Right lobe of liver (tissue), 6 donors: ENCODE data around the gene CST4. TPM values are rescaled to one million over a fixed set of nuclear protein-coding genes. Genes with fewer than 3 reads are reported as not detected.
"Not testable (repeated sequence)": the region's sequence is repeated elsewhere in the genome, so short reads cannot be mapped to it uniquely, and the experiment has no call there.

ENCODE experiments used
- ATAC-seq, 4 donors: fragments of 200-7000 bp; cut with Tn5 transposase; one replicate each; pipeline ENCODE4 v1.9.1; 2020; ENCODE audit warnings: mild to moderate bottlenecking in 4 of 4, moderate library complexity in 4 of 4
- DNase-seq, 3 donors: peaks; one replicate each; pipeline ENCODE4 v3.0.0-alpha.2; 2020
- H3K27ac ChIP-seq, 3 donors: fragments of 200-600 bp; one replicate each; pipeline ENCODE4 v1.8.0; 2022
- H3K27me3 ChIP-seq, 2 donors: fragments of 200-600 bp; one replicate each; pipeline ENCODE4 v1.8.0; 2022
- H3K36me3 ChIP-seq, 4 donors: fragments of 200-600 bp; sonication (generic) in 1 of 4; one replicate each; pipeline versions ENCODE4 v1.5.1 to v1.8.0; 2017 to 2022; ENCODE audit warnings: control low read depth in 1 of 4
- H3K4me1 ChIP-seq, 4 donors: fragments of 200-600 bp; sonication (generic) in 1 of 4; one replicate each; pipeline versions ENCODE4 v1.5.1 to v1.8.0; 2017 to 2022; ENCODE audit warnings: control low read depth in 1 of 4
- H3K4me3 ChIP-seq, 3 donors: fragments of 200-600 bp; one replicate each; pipeline ENCODE4 v1.8.0; 2022
- H3K9me3 ChIP-seq, 4 donors: fragments of 200-600 bp; sonication (generic) in 1 of 4; one replicate each; pipeline versions ENCODE4 v1.5.1 to v1.8.0; 2017 to 2022; ENCODE audit warnings: control low read depth in 1 of 4
- CTCF ChIP-seq, 4 donors: fragments of 200-600 bp in 3 of 4; fragments of 450-650 bp in 1 of 4; IDR thresholded peaks; one replicate each; pipeline versions ENCODE4 v1.5.1 to v1.8.0; 2016 to 2022; ENCODE audit warnings: antibody characterized with exemption in 4 of 4, mild to moderate bottlenecking in 2 of 4
- POLR2A ChIP-seq: fragments of 450-650 bp; IDR thresholded peaks from one replicate; pipeline ENCODE4 v1.6.1; 2017; ENCODE audit warnings: antibody characterized with exemption, mild to moderate bottlenecking
- WGBS: methylation state at CpG from one replicate; pipeline ENCODE4 v1.1.6; 2018; ENCODE audit warnings: low coverage, low lambda C conversion rate; ENCODE audit not compliant: insufficient coverage; ENCODE audit errors: missing lambda C conversion rate; 5-methylcytosine and 5-hydroxymethylcytosine counted together
- intact Hi-C, 2 donors: fragments of 100-400 bp; cut with DNase I; formaldehyde crosslinking; loops; one replicate each; pipeline versions ENCODE4 v1.11.2 to v1.14.1; 2022
- total RNA-seq, 6 experiments: library from RNA; depleted of rRNA in 2 of 6; stranded (reverse); fragments of >200 nt in 2 of 6; fragmentation: NEBNext Ultra II Directional in 3 of 6; extraction: Animal tissue kit (Norgen Biotek cat#: 25700) in 3 of 6; gene quantifications; one replicate each; pipeline versions ENCODE4 v1.1.0 to v1.2.4, GENCODE V29; 2016 to 2023
- donor health status: DM: no; HTN: yes; CAD: no.
- donor health status: DM: no; HTN: no; CAD: no.
- donor health status: DM: no; HTN: no; CAD: no.
- donor health status: DM: no; HTN: yes; CAD: no.
- donor health status: DM: no; HTN: yes; CAD: no.

The CST4 gene
- total RNA-seq, 6 experiments from 2014 or later, result not detected

GRCh38 chr20:23691675-23692074 is 2.8 kb upstream of the CST4 start:
- Histone ChIP-seq H3K4me3 (no peak overlapping the region), H3K4me1 (no peaks in the 10 kb centered on the region), H3K27me3 (no peaks in the 10 kb centered on the region), H3K36me3 (no peaks in the 10 kb centered on the region), H3K9me3 (no peaks in the 10 kb centered on the region), H3K27ac (no peak overlapping the region)
- intact Hi-C loops, result no loop called here
- WGBS, result 73% methylated on average over 3 of the region's 3 CpGs
- no peak for DNase-seq
- TF ChIP-seq CTCF (IDR thresholded peaks at IDR 0.05) (no peak), POLR2A (no peak)
- ATAC-seq, result no peak

- no peak overlapping the region for H3K27ac ChIP-seq
- no peak overlapping the region for H3K4me3 ChIP-seq
- no peaks in the 10 kb centered on the region for H3K36me3 ChIP-seq
- intact Hi-C loops, result no loop called here
- H3K4me1 ChIP-seq, result no peaks in the 10 kb centered on the region
- no peaks in the 10 kb centered on the region for H3K9me3 ChIP-seq
- ATAC-seq (no peak), DNase-seq (no peak)
- TF ChIP-seq POLR2A, result no peak
- no peak for TF ChIP-seq CTCF (IDR thresholded peaks at IDR 0.05)
- H3K27me3 ChIP-seq, result no peaks in the 10 kb centered on the region
- 27% methylated on average over 2 of the region's 8 CpGs for WGBS
These were observed 1.7 kb upstream of the CST4 start for GRCh38 chr20:23690581-23690980.

GRCh38 chr20:23689399-23689690 is 507 bp upstream of the CST4 start:
- Histone ChIP-seq H3K27me3 (no peaks in the 10 kb centered on the region), H3K4me3 (no peak overlapping the region), H3K4me1 (no peaks in the 10 kb centered on the region), H3K9me3 (no peaks in the 10 kb centered on the region), H3K27ac (no peak overlapping the region), H3K36me3 (no peaks in the 10 kb centered on the region)
- DNase-seq (no peak), ATAC-seq (no peak)
- WGBS, result 36% methylated on average over 3 of the region's 3 CpGs
- intact Hi-C loops, result no loop called here
- TF ChIP-seq CTCF (IDR thresholded peaks at IDR 0.05), result no peak
- TF ChIP-seq POLR2A, result no peak

- no peaks in the 10 kb centered on the region for H3K27me3 ChIP-seq
- WGBS, result 38% methylated on average over 1 of the region's 3 CpGs
- H3K9me3 ChIP-seq, result no peaks in the 10 kb centered on the region
- H3K27ac ChIP-seq, result no peak overlapping the region
- no peaks in the 10 kb centered on the region for H3K36me3 ChIP-seq
- TF ChIP-seq CTCF (IDR thresholded peaks at IDR 0.05) (no peak), POLR2A (no peak)
- no peak for ATAC-seq
- no peaks in the 10 kb centered on the region for H3K4me1 ChIP-seq
- no peak overlapping the region for H3K4me3 ChIP-seq
- DNase-seq, result no peak
- intact Hi-C loops, result no loop called here
These were observed 852 bp downstream of the CST4 start for GRCh38 chr20:23687986-23688385.

GRCh38 chr20:23686046-23686750 is 2.6 kb downstream of the CST4 start:
- no peaks in the 10 kb centered on the region for H3K27me3 ChIP-seq
- H3K4me1 ChIP-seq, result no peaks in the 10 kb centered on the region
- no CpG with 5 or more reads among the region's 4 CpGs for WGBS
- TF ChIP-seq POLR2A, result no peak
- TF ChIP-seq CTCF (IDR thresholded peaks at IDR 0.05), result no peak
- H3K36me3 ChIP-seq, result no peaks in the 10 kb centered on the region
- intact Hi-C loops, result no loop called here
- ATAC-seq (no peak), DNase-seq (no peak)
- H3K9me3 ChIP-seq, result no peaks in the 10 kb centered on the region
- H3K27ac ChIP-seq, result no peak overlapping the region
- H3K4me3 ChIP-seq, result no peak overlapping the region

GRCh38 chr20:23685529-23685896 is 3.3 kb downstream of the CST4 start:
- H3K27ac ChIP-seq, H3K4me1 ChIP-seq, DNase-seq, ATAC-seq, H3K9me3 ChIP-seq, H3K27me3 ChIP-seq, intact Hi-C loops, H3K36me3 ChIP-seq, H3K4me3 ChIP-seq: not testable (repeated sequence)
- WGBS, result 75% methylated on average over 2 of the region's 4 CpGs
